Gastrocnemius medialis (tissue), 4 donors: ENCODE results near the gene GARIN5A.

ENCODE experiments used
- POLR2A ChIP-seq, 2 donors: fragments of 450-650 bp; IDR thresholded peaks; one replicate each; pipeline ENCODE4 v1.6.1; 2017; ENCODE audit warnings: antibody characterized with exemption in 2 of 2, mild to moderate bottlenecking in 2 of 2, moderate library complexity in 2 of 2
- TF ChIP-seq, protein P1 (sequence below), 5 experiments: fragments of 450-650 bp in 3 of 5; fragments of 200-600 bp in 2 of 5; sonication (generic) in 2 of 5; IDR thresholded peaks in 4 of 5; conservative IDR thresholded peaks in 1 of 5; 1 replicate in 4 of 5; 2 replicates in 1 of 5; pipeline ENCODE4 v1.5.1; 2016 to 2019; ENCODE audit warnings: antibody characterized with exemption in 5 of 5, mild to moderate bottlenecking in 3 of 5, moderate library complexity in 3 of 5

GRCh38 chr19:50450369-50451222 is 26.1 kb downstream of the GARIN5A start:
- TF ChIP-seq, protein P1, sequence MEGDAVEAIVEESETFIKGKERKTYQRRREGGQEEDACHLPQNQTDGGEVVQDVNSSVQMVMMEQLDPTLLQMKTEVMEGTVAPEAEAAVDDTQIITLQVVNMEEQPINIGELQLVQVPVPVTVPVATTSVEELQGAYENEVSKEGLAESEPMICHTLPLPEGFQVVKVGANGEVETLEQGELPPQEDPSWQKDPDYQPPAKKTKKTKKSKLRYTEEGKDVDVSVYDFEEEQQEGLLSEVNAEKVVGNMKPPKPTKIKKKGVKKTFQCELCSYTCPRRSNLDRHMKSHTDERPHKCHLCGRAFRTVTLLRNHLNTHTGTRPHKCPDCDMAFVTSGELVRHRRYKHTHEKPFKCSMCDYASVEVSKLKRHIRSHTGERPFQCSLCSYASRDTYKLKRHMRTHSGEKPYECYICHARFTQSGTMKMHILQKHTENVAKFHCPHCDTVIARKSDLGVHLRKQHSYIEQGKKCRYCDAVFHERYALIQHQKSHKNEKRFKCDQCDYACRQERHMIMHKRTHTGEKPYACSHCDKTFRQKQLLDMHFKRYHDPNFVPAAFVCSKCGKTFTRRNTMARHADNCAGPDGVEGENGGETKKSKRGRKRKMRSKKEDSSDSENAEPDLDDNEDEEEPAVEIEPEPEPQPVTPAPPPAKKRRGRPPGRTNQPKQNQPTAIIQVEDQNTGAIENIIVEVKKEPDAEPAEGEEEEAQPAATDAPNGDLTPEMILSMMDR (IDR thresholded peaks at IDR 0.05 in 4 of 5, conservative IDR thresholded peaks at IDR 0.05 in 1 of 5), result no peak
- TF ChIP-seq POLR2A (IDR thresholded peaks at IDR 0.05), result no peak
